HG03432 (cell line): Measurements from ENCODE around the gene CHKB.
"Not testable (repeated sequence)": the region's sequence is repeated elsewhere in the genome, so short reads cannot be mapped to it uniquely, and the experiment has no call there.

ENCODE experiments used
- ATAC-seq: cut with Tn5 transposase; IDR thresholded peaks from one replicate; pipeline ENCODE4 v1.9.1; 2021; ENCODE audit warnings: mild to moderate bottlenecking, moderate library complexity; ENCODE audit not compliant: unreplicated experiment

Gene CHKB

DNA sequence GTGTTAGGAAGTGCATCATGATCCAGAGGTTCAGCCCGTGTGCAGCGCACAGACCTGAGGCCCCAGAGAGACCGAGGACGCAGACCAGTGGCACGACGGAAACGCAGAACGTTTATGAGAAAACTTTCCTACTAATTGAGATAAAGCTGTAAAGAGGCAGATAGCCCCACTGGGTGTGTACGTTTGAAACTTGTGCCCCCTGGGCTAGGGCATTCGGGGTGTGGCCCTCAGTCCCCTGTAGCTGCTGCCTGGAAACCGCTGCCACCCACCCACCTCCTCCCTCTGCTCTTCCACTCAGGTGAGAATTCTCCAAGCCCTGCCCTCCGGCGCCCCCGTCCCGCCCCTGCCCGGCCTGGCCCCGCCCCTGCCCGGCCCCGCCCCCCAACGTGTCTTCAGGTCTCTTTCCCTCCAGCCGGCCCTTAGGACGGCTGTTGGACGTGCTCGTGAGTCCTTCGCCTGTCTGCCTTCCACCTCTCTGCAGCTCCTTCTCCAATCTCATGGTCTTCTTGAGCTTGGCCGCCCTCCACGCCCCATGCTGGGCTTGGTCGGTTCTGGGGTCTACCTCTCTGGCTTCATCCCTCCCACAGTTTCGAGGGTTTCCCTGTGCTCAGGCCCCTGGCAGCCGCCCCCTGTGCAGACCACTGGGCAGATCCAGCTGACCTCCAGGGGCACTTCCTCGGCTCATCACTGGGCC is 30.0 kb upstream of the CHKB start:
- no peak for ATAC-seq

DNA sequence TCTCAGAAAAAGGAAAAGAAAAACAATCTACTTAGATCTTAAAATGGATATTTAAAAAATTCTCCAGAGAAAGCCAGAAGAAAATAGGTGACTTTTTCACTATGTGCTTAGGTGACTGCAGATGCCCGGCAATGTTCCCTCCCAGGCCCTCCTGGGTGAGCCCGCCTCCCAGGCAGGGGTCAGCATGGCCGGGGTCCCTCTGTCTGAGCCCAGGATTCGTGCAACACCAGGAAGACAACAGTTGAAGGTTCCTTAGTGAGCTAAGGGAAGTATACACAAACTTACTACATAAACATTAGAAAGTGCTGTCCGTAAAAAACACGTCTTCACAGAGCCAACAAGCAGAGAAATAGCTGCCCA is 29.5 kb upstream of the CHKB start:
- ATAC-seq, result no peak

DNA sequence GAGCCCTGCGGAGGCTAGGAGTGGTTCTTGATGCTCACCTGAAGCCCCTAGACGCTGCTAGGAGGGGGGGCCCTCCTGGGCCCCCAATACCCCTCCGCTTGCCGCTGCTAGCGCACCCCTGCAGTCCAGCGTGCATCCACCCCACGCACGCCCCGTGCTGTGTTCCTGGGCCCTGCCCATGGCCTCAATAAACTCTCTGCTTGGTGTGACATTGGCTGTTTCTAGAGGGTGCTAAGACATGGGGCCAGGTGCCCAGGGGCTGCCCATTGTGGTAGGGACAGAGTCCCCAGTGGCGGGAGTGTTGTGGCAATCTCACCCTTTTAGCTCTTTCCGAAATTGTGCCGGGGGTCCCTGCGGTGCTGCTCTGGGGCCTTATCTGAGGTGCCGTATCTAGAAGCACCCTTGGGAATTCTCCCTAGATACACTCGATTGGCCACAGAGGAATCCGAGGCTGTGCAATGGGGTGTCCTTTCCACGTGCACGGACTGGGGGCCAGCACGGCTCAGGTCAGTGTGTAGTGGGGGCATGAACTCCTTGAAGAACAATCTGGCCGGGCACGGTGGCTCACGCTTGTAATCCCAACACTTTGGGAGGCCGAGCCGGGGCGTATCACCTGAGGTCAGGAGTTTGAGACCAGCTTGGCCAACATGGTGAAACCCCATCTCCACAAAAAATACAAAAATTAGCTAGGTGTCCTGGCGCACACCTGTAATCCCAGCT is 28.9 kb upstream of the CHKB start:
- no peak for ATAC-seq

DNA sequence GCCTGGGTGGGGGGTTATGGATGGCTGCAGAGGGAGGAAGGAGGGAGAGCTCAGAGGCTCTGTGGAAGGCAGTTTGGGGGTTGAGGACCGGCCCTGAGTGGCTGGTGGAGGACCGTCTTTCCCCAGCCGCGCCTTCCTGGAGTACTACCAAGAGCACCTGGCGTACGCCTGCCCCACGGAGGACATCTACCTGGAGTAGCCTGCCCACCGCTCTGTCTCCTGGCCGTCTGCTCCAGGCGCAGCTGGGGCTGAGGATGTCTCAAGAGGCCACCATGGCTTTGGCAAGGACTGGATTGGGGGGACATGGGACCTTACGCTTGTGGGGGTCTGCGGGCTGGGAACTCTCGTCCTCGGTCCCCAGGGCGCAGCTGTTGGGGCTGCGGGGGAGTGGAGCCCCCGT is 27.9 kb upstream of the CHKB start:
- no peak for ATAC-seq

DNA sequence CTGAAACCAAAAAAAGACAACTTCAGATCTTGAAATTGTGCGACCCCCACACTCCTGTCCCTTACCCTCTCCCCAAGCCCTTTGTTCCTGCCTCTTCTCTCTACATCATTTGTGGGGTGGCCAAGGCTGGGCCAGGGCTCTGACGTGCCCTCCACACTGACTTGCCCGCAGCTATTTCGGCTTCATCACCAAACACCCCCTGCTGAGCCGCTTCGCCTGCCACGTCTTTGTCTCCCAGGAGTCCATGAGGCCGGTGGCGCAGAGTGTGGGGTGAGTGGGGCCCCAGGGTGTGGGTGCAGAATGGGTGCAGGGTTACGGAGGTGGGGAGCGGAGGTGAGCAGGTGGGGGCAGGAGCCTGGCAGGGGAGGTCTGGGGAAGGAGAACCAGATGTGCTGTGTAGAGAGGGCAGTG is 27.4 kb upstream of the CHKB start:
- ATAC-seq, result no peak

DNA sequence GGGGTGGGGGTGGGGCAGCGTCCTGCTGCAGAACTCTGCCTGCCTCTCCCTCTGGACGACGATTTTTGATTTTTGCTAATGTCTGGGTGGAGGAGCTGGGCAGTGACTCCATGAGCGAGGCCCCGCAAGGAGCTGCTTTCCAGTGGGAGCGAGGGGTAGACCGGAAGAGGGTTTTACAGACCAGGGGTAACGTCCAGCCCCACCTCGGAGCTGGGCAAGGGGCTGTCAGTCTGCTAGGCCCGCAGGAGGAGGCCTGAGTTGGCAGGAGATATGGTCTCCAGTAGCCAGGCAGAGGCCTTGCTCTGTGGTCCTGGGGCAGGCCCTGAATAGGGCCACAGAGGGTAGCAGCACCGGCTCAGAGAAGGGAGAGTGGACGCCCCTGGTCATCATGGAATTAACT is 26.9 kb upstream of the CHKB start:
- no peak for ATAC-seq

DNA sequence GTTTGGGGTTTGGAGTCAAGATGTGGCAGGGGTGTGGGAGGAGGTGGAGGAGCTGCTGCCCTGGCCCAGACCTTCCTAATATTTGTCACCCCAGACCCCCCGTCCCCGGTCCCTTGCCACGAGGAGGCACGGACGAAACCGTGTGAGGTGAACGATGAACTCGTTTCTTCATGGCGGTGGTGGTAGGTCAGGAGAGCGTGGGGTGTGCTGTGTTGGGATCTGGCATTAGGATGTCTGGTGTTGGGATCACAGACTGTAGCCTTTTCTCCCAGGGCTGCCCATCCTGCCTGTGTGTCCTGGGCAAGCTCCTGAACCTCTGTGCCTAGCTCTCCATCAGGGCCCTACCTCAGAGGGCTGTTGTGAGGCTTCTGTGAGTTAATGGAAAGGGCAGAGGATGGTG is 26.3 kb upstream of the CHKB start:
- no peak for ATAC-seq

DNA sequence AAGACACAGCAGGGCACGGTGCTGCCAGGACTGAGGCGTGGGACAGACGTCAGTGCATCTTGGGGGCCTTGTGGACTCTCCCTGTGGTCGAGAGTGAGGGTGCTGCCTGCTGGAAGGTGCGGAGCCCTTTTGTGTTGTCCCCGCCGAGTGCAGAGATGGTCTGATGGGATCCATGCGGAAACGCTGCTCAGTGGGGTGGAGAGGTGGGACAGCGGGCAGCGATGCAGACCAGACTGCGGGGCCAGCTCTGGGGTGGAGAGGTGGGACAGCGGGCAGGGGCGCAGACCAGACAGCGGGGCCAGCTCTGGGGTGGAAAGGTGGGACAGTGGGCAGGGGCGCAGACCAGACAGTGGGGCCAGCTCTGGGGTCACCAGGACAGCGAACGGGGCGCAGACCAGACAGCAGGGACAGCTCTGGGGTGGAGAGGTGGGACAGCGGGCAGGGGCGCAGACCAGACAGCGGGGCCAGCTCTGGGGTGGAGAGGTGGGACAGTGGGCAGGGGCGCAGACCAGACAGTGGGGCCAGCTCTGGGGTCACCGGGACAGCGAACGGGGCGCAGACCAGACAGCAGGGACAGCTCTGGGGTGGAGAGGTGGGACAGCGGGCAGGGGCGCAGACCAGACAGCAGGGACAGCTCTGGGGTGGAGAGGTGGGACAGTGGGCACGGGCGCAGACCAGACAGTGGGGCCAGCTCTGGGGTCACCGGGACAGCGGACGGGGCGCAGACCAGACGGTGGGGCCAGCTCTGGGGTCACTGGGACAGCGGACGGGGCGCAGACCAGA is 25.6 kb upstream of the CHKB start:
- ATAC-seq, result not testable (repeated sequence)

DNA sequence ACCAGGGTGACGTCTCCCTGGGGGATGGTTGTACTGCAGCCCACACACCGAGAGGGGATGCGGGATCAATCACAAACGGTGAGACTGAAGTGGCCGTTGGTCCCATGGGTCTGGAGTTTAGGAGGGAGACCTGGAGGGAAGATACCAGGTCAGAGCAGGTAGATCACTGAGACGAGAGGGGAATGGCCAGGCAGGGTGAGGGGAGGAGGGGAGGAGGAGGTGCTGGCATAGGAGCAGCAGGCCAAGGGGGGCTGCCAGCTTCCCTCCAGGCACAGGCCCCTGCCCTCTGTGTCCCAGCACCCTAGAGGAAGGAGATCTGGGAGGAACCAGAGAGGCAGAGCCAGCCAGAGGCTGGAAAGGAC is 25.0 kb upstream of the CHKB start:
- no peak for ATAC-seq

DNA sequence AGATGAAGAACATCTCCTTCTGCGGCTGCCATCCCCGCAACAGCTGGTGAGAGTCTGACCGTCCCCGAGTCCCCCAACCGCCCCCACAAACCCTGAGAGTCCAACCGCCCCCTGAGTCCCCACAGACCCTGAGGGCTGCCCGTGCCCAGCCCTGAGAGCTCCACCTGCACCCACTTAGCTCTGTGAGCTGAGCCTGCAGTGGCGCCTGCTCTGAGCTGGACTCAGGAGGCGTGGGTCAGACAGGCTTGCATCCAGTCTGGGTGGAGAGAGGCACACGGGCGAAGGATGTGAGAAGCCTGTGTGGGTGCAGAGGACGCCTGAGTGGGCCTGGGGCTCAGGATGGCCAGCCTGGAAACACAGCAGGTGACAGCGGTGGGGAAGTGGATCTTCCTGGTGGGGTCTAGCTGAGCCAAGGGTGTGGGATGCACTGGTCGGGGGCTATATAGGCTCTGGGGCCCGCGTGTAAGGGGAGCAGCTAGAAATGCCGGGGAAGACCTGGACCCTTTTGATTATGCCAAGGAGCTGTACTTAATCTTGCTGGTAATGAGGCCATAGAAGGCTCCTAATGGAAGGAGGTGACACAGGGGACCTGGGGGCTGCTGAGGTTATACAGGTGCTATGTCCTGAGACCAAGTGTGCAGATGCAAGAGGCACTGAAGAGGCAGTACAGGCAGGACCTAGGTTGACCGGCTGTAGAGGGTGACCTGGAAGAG is 24.5 kb upstream of the CHKB start:
- ATAC-seq, result no peak

DNA sequence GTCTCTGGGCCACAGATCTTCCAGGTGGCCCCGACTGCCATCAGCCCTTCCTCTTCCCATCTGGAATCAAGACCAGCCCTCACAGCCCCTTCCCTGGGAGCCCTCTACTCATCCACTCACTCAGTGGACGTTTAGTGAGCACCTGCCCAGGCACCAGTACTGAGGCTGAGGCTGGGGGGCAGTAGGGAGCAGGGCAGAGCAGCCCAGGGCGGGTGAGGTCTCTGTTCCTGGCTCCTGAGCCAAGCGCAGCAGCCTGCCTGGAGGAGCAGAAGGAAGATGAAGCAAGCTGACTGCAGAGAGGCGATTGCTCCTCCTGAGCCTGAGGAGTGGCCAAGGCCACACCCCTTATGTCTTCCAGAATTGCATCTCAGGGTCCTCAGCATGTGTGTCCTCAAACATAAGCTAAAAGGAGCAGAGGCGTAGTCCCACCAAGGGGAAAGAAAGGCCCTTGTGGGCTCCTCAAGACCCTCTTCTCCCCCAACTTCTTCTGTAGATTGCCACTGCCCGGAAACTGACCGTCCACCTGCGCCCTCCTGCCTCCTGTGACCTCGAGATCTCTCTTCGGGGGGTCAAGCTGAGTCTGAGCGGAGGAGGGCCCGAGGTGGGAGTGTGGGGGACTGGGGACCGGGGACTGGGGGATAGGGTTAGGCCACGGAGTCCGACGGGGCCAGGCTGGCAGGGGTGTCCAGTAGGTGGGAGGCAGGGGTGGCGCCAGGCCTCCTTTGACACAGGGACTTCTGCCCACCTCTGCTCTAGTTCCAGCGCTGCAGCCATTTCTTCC is 23.7 kb upstream of the CHKB start:
- no peak for ATAC-seq

DNA sequence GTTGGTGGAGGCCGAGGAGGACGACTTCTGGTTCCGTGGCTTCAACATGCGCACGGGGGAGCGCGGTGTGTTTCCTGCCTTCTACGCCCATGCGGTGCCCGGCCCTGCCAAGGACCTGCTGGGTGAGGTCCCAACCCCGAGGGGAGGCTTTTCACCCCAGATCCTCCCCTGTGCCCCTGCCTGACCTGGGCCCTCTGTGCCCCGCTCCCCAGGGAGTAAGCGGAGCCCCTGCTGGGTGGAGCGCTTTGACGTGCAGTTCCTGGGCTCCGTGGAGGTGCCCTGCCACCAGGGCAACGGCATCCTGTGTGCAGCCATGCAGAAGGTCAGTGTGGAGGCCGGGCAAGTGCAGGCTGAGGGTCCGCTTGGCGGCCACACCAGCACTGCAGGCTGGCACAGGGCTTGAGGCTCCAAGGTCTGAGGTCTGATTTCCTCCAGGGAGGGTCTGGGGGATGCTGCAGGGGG is 23.0 kb upstream of the CHKB start:
- ATAC-seq, result no peak

DNA sequence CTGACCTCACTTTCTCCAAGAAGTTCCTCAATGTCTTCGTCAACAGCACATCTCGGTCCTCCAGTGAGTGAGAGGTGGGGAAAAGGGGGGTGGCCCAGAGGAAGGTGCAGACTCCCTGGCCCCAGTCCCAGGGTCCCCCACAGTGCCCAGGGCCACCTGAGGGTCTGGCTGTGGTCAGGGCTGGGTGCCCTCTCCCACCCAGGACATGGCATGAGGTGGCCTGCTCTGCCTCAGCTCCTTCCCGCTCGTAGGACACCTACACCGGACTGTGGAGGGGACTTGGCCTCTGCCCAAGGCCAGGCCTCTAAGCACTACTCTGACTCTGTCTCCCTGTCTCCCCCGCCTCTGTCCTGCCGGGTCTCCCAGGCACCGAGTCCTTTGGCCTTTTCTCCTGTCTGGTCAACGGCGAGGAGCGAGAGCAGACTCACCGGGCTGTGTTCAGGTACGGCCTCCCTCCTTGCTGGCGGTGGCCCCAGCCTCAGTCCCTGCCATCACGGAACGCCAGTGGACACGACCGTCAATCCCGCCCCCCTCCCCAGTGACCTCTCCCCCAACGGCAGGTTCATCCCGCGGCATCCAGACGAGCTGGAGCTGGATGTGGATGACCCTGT is 22.5 kb upstream of the CHKB start:
- ATAC-seq, result no peak

DNA sequence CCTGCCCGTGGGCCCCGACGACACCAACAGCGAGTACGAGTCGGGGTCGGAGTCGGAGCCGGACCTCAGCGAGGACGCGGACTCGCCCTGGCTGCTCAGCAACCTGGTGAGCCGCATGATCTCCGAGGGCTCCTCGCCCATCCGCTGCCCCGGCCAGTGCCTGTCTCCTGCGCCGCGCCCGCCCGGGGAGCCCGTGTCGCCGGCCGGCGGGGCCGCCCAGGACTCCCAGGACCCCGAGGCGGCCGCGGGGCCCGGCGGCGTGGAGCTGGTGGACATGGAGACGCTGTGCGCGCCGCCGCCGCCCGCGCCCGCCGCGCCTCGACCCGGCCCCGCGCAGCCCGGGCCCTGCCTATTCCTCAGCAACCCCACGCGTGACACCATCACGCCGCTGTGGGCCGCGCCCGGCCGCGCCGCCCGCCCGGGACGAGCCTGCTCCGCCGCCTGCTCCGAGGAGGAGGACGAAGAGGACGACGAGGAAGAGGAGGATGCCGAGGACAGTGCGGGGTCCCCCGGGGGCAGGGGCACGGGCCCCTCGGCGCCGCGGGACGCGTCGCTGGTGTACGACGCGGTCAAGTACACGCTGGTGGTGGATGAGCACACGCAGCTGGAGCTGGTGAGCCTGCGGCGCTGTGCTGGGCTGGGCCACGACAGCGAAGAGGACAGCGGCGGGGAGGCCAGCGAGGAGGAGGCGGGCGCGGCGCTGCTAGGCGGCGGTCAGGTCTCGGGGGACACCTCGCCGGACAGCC is 21.8 kb upstream of the CHKB start:
- no peak for ATAC-seq

DNA sequence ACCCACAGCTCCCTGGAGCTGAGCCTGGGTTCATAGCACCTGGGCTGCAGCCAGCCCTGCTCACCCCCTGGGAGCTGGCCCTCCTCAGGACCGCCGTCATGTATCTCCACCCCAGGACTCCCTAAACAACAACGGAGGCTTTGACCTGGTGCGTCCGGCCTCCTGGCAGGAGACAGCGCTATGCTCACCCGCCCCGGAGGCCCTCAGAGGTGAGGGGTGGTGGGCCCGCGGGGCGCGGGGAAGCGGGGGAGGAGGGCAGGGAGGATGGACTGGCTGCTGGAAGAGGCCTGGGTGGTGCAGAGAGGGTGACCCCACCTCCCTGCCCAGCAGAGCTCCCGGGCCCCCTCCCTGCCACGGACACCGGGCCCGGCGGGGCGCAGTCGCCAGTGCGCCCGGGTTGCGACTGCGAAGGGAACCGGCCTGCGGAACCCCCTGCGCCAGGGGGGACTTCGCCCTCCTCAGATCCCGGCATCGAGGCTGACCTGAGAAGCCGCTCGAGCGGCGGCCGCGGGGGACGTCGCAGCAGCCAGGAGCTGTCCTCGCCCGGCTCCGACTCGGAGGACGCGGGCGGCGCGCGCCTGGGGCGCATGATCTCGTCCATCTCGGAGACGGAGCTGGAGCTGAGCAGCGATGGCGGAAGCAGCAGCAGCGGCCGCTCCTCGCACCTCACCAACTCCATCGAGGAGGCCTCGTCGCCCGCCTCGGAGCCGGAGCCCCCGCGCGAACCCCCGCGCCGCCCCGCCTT is 21.0 kb upstream of the CHKB start:
- no peak for ATAC-seq

DNA sequence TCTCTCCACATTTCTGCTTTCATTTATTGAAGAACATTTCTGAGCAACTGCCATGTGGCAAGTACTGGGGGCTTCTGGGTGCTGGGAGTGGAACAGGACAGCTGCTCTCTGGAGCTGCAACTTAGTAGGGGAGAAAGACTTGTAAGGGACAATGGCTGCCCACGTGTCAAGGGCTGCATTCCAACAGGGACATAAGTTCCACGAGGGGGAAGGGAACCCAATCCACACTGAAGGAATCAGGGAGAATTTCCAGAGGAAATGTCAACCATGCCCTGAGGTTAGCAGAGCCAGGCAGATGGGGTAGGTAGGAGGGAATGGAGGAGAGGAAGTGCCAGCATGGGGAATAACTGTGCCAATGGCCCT is 19.7 kb upstream of the CHKB start:
- no peak for ATAC-seq

DNA sequence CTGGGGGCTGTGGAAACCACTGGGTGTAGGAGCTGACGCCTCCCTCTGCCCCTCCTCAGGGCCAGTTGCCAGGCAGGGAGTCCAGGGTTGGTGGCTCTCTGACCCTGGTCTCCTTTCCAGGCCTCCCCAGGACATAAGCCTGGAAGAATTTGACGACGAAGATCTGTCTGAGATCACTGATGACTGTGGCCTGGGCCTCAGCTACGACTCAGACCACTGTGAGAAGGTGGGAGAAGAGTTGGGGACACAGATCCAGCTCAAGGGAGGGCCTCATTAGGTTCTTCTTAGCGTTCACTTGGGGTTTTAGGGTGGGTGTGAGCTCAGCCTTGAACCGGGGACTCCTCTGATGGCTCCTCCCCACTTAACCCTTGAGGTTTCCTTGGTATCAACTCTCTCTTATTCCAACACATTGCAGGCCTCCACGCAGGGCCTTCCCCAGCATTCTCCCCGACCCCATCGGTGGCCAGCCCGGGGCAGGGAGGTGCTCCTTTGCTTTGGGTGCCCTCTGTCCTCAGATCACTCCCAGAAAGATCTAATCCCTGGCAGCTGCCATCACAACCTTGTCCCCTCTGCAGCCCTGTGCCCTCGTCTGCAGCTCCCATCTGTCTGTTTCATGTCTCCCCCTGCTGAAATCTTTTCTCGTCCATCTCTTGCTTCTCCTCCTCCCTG is 19.2 kb upstream of the CHKB start:
- ATAC-seq, result no peak

DNA sequence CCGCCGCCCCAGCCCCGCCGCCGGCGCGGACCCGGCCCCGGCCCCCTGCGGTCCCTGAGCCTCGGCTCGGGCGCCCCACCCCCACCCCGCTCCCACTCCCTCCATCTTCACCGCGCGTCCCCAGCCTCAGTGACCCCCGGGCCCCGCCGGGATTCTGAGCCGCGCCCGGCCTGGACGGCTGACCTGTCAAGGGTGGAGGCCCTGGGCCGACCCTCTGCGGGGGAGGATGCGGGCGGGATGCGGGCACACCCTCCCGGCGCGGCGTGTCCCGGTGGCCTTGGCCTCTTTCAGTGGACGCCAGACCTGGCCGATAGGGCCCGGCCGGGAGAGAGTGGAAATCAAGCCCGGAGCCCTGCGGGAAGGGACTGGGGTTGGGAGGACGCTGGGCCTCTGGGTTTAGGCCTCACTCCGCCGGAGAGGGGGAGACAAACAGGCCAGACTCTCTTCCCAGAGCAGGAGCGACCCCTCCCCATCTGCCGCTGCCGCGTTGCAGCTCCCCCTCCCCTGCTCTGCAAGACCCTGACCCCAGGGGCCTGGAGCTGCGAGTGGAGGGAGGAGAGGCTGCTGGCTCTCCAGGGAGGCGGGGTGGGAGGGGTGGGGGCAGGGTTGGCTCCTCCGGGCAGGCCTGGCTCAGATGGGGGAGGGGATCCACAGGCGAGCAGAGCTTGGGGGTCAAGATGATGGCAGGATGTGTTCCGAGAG is 18.5 kb upstream of the CHKB start:
- no peak for ATAC-seq
